ENCODE measurements around the gene BLTP3B. TPM values are rescaled to one million over a fixed set of nuclear protein-coding genes. Genes with fewer than 3 reads are reported as not detected.

BLTP3B gene
- total RNA-seq, 2 donors from 2014 or later = 4.0 to 8.6 TPM

DNA sequence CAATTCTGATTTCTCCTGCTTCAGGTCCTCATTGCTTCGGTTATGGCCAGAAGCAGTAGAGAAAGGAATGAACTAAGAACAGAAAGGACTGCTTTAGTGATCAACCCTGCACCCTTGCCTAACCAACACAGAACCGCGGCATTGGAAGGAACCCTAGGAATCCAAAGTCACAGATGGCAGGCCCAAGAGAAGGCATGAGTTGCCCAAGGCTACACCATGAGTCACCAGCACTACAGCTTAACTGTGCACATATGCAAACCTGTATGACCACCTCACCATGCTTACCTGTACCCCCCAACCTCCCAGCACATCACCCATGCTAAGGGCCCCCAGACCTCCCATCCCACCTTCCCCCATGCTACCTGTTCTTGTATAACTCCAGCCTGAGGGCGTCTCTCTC is 25.9 kb upstream of the BLTP3B start:
- intact Hi-C loops (cut with DNase I) = no loop called here
- no peaks in the 10 kb centered on the region for H3K9me3 ChIP-seq
- ATAC-seq (no peak), DNase-seq (no peak)
- no peak for TF ChIP-seq POLR2A (IDR thresholded peaks at IDR 0.05)
- TF ChIP-seq, protein P1, sequence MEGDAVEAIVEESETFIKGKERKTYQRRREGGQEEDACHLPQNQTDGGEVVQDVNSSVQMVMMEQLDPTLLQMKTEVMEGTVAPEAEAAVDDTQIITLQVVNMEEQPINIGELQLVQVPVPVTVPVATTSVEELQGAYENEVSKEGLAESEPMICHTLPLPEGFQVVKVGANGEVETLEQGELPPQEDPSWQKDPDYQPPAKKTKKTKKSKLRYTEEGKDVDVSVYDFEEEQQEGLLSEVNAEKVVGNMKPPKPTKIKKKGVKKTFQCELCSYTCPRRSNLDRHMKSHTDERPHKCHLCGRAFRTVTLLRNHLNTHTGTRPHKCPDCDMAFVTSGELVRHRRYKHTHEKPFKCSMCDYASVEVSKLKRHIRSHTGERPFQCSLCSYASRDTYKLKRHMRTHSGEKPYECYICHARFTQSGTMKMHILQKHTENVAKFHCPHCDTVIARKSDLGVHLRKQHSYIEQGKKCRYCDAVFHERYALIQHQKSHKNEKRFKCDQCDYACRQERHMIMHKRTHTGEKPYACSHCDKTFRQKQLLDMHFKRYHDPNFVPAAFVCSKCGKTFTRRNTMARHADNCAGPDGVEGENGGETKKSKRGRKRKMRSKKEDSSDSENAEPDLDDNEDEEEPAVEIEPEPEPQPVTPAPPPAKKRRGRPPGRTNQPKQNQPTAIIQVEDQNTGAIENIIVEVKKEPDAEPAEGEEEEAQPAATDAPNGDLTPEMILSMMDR (IDR thresholded peaks at IDR 0.05) = no peak
- H3K4me3 ChIP-seq = no peak overlapping the region
- peaks cover 9% of the 10 kb centered on the region for H3K4me1 ChIP-seq
- 91 to 94% methylated on average over 4 of the region's 4 CpGs for WGBS, 2 donors
- H3K27me3 ChIP-seq = no peaks in the 10 kb centered on the region
- H3K36me3 ChIP-seq (replicated peaks in 1 of 2; ENCODE audit: insufficient read depth in 1 of 2, low read depth in 2 of 2) = no peaks in the 10 kb centered on the region
- H3K27ac ChIP-seq = no peak overlapping the region

GRCh38 chr12:100166232-100166631 is 23.6 kb upstream of the BLTP3B start:
- no peak for ATAC-seq
- 95 to 97% methylated on average over 4 to 10 of the region's 10 CpGs for WGBS, 2 donors
- Histone ChIP-seq H3K4me1 (peaks cover 12% of the 10 kb centered on the region), H3K27ac (no peak overlapping the region), H3K36me3 (replicated peaks in 1 of 2; ENCODE audit: insufficient read depth in 1 of 2, low read depth in 2 of 2) (no peaks in the 10 kb centered on the region), H3K27me3 (no peaks in the 10 kb centered on the region), H3K4me3 (no peak overlapping the region), H3K9me3 (no peaks in the 10 kb centered on the region)
- TF ChIP-seq POLR2A (IDR thresholded peaks at IDR 0.05) = no peak
- TF ChIP-seq, protein P1 (IDR thresholded peaks at IDR 0.05) = no peak
- intact Hi-C loops (cut with DNase I) = no loop called here
- no peak for DNase-seq

GRCh38 chr12:100165356-100165755 is 22.7 kb upstream of the BLTP3B start:
- intact Hi-C loops (cut with DNase I) = no loop called here

DNA sequence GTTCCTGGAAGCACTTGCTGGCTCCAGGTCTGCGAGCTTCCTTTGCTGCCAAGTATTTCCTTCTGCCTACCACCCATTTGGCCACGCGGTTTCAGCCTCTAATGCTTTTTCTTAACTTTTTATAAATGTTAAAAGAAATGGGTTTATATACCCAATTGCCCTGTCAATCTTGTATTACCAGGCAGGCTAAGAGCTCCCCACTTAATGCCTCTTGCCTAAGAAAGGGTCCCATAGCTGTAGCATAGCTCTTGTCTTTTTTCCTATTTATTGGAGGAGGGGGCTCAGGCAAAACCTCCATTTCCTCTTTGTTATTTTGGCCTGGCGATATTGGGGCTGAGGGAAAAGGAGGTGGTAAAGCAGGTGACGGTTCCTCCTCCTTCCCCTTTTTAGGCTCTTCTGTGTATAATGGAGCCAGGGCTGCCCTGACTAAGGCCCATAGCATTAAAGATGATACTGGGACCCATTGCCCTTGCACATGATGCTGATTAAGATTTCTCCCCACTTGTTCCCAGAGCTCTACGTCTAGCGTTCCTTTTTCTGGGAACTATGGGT is 21.6 kb upstream of the BLTP3B start:
- Histone ChIP-seq H3K27me3 (no peaks in the 10 kb centered on the region), H3K4me3 (no peak overlapping the region), H3K36me3 (replicated peaks in 1 of 2; ENCODE audit: insufficient read depth in 1 of 2, low read depth in 2 of 2) (no peaks in the 10 kb centered on the region), H3K9me3 (peaks cover 0 to 3% (median 0%) of the 10 kb centered on the region in 3 donors), H3K4me1 (peaks cover 12% of the 10 kb centered on the region), H3K27ac (no peak overlapping the region)
- WGBS, 2 donors = 56 to 57% methylated on average over 7 of the region's 7 CpGs
- TF ChIP-seq POLR2A (IDR thresholded peaks at IDR 0.05) = no peak
- TF ChIP-seq, protein P1 (IDR thresholded peaks at IDR 0.05) = no peak
- no peak for DNase-seq
- intact Hi-C loops (cut with DNase I) = no loop called here
- no peak for ATAC-seq

More at GRCh38 chr12:100165356-100165755, 22.7 kb upstream of the BLTP3B start:
- H3K27me3 ChIP-seq = no peaks in the 10 kb centered on the region
- H3K4me3 ChIP-seq = no peak overlapping the region
- TF ChIP-seq, protein P1 (IDR thresholded peaks at IDR 0.05) = no peak
- no peak for TF ChIP-seq POLR2A (IDR thresholded peaks at IDR 0.05)
- H3K27ac ChIP-seq = no peak overlapping the region
- no peaks in the 10 kb centered on the region for H3K36me3 ChIP-seq (replicated peaks in 1 of 2; ENCODE audit: insufficient read depth in 1 of 2, low read depth in 2 of 2)
- no peaks in the 10 kb centered on the region for H3K9me3 ChIP-seq
- H3K4me1 ChIP-seq = peaks cover 12% of the 10 kb centered on the region
- ATAC-seq (no peak), DNase-seq (no peak)
- WGBS, 2 donors = 90 to 97% methylated on average over 3 of the region's 3 CpGs

Data from body of pancreas (tissue), 4 donors.